ENCODE data around the gene FBXO34.
A peak's percentile ranks its signal among the peaks of the same experiment; 100 is the strongest.

The FBXO34 gene, protein sequence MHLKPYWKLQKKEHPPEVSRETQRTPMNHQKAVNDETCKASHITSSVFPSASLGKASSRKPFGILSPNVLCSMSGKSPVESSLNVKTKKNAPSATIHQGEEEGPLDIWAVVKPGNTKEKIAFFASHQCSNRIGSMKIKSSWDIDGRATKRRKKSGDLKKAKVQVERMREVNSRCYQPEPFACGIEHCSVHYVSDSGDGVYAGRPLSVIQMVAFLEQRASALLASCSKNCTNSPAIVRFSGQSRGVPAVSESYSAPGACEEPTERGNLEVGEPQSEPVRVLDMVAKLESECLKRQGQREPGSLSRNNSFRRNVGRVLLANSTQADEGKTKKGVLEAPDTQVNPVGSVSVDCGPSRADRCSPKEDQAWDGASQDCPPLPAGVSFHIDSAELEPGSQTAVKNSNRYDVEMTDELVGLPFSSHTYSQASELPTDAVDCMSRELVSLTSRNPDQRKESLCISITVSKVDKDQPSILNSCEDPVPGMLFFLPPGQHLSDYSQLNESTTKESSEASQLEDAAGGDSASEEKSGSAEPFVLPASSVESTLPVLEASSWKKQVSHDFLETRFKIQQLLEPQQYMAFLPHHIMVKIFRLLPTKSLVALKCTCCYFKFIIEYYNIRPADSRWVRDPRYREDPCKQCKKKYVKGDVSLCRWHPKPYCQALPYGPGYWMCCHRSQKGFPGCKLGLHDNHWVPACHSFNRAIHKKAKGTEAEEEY

DNA sequence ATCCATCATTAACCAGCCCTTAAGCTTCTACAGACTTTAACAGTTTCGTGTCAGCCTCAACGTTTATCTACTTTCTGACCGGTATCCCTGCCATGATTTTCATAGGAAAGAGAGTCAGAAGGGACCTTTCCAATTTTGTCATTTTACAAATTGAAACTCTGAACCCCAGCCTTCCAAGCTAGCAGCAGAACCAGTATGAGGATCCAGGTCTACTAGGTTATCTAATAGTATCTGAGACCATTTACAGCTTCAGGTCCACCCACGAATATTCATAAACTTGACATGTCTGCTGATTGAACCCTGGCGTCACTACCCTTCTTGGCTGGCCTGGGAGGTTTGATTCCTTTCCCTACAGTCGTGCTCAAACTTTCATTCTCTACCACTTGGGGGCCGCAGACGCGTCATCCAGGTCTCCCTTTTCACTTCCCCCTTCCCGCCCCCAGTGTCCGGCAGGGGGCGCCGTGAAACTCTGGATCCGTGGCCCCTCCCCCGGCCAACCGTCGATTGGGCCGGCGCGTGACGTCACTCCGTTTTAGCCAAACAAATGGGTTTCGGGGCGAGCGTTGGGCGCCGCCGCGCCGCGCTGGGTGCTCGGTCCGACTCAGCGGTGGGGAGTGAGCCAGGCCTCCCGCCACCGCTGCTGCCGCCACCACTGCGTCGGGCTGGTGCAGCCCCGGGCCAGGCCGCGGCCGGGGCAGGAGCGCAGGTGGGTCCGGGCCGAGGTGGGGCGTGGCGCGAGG, at the start of gene FBXO34:
TSS of gene FBXO34 (plus strand) at position 590 of the 740 bp plus-strand sequence. CDS start 78,970 bp downstream, outside the sequence.
- DNase-seq (ENCODE audit: low read depth) = peak; percentile 95

DNA sequence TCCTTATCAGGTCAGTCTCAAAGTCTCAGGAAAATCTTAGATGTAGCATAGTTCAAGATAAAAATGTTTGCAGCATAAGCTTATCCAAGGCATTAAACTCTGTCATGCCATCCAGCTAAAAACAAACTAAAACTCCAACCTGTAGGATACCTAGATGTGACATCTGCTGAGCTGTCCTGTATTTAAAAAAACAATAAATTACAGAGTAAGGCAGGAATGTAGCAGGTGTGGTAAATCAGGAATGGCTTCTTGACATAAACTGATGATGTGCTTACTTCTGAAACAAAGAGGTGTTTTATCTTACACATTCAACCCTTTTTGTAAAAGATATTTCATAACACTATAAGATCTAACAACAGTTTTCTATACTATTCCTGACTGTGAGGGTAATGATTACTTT, 49.3 kb upstream of the FBXO34 start:
- no peak for DNase-seq (ENCODE audit: low read depth)

DNA sequence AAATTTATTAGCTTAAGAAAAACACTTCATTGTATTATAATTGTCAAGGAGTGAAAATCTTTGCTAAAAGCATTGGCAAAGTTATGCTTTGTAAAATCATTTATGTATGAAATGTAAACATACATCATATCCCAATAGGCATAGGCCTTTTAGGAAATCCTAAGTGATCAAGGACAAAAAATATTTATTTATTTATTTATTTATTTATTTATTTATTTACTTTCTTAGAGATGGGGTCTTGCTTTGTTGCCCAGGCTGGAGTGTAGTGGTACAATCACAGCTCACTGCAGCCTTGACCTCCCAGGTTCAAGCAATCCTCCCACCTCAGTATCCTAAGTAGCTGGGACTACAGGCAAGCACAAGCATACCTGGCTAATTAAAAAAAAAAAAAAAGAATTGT, 47.9 kb upstream of the FBXO34 start:
- no peak for DNase-seq (ENCODE audit: low read depth)

DNA sequence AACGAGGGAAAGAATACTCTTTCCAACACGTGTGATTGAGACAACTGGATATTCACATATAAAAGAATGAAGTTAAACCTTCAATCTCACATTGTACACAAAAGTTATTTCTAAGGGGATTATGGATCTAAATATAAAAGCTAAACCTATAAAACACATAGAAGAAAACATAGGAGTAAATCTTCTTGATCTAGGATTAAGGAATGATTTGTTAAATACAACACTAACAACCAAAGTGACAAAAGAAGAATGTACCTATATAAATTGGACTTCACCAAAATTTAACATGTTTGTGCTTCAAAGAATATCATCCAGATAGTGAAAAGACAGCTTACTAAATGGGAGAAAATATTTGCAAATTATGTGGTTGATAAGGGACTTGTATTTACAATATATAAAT, 43.0 kb upstream of the FBXO34 start:
- DNase-seq (ENCODE audit: low read depth) = no peak

DNA sequence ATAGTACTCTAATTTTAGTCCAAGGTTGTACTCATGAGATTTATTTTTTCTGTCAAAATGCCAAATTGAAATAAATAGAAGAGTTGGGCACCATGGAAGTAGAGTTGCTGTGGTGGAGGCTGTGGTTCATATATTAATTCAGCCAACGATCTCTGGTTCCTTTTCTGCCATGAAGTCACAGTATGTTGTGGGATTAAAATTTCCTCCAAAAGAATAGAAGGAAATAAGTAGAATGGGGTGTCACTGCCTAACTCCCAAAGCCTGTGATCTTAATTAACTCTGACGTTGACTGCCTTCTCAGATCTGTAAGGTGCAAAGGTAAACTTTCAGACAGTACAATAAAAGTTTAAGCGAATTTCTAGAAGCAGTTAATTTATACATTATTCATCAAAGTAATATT, 37.6 kb upstream of the FBXO34 start:
- no peak for DNase-seq (ENCODE audit: low read depth)

DNA sequence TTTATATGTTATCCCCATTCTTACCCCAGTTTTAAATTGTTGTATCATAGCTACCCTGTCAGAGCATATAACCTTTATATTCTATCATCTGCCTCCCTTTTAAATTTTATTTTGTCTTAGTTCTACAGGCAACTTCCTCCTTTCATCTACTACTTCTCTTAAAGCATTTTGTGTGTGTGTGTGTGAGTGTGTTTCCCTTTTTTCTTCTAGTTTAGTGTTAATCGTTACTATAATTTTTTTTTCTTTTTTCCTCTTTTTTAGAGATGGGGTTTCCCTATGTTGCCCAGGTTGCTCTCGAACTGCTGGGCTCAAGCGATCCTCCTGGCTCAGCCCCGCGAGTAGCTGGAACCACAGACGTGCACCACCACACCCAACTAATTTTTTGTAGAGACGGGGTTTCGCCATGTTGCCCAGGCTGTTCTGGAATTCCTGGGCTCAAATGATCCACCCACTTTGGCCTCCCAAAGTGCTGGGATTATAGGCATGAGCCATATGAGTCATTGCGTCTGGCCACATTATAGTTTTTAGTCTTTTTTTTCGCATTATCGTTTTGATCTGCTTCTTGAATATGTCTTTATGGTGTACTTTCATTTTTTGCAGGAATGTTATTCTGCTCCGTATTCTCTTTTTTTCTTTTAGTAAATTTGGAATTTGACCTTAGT, 33.1 kb upstream of the FBXO34 start:
- DNase-seq (ENCODE audit: low read depth) = no peak

DNA sequence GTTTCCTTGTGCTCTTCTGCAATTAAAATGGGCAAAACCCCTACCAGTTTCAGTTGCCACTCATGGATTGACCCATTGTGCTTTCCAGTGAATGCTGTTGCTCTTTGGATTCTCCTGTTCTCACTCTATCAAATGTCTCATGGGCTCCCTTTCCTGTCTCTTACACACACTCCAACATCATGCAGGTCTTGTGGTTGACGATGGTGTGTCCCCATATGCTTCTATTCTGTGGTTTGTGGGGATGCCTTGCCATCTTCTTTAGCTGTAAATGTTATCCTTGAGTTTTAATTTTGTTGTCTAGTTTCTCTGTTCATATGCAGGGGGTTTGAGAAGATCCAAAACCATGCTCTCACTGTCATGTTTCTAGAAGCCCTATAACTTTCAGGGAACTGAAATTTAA, 31.9 kb upstream of the FBXO34 start:
- DNase-seq (ENCODE audit: low read depth) = no peak

DNA sequence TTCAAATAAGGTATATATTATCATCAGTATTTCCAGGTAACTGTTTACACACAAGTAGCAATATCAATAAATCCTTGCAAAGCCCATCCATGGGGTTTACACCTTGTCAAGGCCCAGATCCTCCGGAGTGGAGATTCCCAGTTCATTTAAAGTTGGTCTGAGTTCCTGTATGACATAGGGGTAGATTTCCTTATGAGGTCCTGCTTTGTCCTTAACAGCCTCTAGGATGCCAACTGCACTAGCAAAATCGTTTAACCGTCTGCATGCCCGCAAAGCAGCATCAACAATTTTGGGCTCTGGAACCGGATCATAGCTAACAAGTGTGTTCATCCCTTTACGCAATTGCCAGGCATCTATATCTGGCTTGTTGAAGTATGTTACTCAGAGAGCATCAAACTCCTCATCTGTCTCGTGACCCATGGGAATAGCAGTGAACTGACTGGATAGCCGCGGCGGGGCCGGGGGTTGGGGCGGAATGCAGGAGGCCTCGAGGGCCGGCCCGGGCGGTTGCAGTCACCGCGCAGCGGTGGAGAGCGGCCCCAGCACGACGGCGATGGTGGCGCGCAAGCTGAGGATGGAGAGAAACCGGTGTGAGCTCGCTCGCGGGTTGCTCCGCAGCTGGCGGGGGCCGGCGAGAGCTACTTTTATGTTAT, 30.6 kb upstream of the FBXO34 start:
- peak; percentile 44 for DNase-seq (ENCODE audit: low read depth)

DNA sequence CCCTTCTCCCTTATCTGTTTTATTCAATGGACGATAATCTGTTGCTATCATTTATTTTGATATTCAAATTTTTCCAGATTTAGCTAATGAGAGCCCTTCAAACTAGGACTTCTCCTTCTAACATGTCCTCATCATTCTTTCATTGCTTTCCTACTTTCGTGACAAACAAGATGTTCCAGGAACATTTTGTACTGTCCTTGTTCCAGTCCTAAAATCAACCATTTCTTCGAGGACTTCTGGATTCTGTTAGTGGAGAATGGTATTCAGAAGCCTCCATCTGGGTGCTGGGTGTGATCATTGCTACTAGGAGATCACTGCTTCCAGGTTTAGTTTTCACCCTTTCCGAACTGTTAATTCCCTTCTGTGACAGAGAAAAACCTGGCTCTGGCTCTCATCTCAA, 29.5 kb upstream of the FBXO34 start:
- DNase-seq (ENCODE audit: low read depth) = no peak

DNA sequence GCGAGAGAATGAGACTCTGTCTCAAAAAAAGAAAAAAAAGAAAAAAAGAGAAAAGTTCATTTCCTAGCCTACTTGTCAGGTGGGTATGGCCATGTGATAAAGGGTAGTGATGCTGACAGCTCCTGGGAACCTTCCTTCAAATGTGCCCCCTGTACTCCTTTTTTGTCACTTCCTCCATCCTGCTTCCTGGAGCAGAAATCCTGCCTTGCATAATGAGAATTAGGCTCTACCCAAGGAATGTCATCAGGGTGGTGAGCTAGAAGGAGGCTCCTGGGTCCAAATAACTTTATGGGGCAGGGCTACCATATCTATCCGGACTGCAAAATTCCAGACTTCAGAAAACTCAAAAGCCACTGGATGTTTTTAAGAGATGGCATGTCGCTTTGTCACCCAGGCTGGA, 27.8 kb upstream of the FBXO34 start:
- DNase-seq (ENCODE audit: low read depth) = no peak

DNA sequence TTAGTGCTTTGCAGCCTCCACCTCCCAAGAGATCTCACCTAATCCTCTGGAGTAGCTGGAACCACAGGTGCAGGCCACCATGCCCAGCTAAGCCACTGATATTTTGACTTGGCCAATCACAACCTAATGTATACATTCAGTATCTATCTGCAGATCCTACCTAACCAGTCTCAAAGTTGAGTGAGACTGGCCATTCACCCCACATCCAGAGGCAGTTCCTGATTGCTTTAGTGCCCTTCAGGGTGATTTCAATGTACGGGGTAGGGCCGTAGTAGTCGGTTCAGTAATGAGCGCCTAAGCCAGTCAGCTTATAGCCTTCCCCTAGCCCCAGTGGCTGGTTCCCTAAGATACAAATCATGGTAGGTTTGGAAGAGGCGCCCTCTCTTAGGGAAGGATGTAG, 27.4 kb upstream of the FBXO34 start:
- DNase-seq (ENCODE audit: low read depth) = no peak

DNA sequence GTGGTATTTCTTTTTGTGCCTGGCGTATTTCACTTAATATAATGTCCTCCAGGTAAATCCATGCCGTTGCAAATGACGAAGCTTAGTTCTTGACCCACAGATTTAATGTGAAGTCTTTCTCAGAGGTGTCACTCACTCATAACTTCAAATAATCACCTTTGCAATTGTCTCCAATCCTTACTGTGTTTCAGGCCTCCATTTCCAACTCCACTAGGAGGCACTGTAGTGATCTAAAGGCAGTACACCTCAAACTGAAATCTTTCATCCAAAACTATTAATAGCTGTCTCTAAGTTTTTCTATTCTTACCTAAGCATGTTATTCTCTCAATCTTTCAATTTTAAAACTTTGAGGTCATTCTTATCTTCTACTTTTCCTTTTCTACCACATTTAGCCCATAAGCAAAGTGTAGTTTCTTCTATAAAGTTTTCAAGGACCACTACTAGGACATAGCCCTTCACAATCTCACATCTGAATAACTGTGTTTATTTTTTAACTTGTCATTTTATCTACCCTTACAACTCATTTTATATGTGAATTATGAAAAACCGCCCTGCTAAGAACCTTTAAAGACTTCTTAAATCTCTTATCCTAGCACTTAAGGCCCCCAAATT, 25.5 kb upstream of the FBXO34 start:
- DNase-seq (ENCODE audit: low read depth) = peak; percentile 10

DNA sequence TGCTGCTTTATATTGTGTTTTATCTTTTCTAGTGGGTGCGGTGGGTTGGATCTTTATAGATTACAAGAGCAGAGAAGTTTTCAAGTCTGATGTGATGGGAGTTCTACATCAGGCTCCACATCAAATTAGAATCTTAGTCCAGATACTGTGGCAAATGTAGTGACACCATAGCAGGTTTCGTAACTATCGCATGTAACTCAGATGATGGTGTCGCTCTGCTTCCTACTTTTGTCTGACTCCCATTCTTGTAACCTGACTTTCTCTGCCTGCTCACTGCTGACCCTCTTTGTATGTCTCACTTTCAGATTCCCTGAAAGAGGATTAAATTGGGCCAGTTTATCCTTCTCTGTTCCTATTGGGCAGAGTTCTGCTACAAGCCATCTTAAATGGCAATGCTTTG, 22.8 kb upstream of the FBXO34 start:
- no peak for DNase-seq (ENCODE audit: low read depth)

DNA sequence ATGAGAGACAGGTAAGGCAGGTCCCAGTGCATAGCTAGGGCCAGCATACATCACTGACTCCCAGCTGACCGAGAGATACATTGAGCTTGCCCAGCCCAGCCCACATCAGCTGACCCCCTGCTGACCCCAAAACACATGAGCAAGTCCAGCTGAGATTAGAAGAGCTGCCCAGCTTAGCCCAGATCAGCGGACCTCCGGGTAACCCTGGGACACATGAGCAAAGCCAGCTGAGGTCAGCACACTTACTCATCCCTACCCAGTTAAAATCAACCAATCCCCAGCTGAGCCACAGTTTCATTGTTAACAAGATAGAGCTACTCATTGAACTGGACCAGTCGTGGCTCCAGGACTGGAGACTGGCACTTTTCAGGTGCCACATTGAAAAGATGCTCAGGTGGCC, 21.8 kb upstream of the FBXO34 start:
- DNase-seq (ENCODE audit: low read depth) = no peak

DNA sequence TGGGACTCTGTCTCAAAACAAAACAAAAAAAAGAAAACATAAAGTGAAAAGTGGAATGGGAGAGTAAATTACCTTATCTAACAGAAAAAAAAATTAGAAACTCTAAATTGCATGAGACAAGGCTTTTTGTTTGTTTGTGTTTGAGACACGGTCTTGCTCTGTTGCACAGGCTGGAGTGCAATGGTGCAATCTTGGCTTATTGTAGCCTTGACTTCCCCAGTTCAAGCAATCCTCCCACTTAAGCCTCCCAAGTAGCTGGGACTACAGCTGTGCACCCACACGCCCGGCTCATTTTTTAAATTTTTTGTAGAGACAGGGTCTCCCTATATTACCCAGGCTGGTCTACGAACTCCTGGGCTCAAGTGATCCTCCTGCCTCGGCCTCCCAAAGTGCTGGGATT, 17.9 kb upstream of the FBXO34 start:
- DNase-seq (ENCODE audit: low read depth) = no peak

DNA sequence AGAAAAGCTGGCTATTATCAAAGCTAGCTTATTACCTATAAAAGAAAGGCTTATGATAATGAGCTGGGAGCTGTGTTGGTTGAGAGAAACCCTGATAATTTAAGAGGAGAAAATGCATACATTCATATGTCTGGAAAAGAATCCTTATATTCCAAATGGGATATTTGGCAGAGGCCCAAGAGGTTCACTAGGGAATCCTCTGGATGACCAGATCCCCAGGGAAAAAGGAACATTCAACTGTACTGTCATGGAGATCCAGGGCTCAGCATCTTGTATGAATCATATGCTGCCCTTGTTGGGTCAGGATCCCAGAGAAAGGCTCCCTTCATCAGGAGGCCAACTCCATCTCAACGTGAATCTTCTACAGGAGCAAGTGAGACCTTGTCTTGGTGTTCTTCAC, 16.6 kb upstream of the FBXO34 start:
- no peak for DNase-seq (ENCODE audit: low read depth)

DNA sequence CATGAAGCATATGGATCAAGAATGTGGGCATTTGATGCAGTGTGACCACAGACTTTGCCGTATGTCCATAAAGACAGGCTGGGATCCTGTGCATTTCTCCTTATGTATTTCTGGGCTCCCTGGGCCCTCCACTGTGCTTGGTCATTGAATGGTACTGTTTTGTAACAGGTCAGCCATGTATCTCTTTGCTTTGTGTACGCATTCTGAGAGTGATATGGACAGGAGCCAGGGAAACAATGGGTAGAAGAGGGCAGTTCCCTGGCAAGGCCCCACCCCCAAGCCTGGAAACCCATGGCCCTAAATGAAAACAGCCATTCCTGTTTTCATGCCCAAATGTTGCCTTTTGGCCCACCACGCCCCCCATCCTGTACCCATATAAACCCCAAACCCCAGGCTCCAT, 15.2 kb upstream of the FBXO34 start:
- DNase-seq (ENCODE audit: low read depth) = no peak

DNA sequence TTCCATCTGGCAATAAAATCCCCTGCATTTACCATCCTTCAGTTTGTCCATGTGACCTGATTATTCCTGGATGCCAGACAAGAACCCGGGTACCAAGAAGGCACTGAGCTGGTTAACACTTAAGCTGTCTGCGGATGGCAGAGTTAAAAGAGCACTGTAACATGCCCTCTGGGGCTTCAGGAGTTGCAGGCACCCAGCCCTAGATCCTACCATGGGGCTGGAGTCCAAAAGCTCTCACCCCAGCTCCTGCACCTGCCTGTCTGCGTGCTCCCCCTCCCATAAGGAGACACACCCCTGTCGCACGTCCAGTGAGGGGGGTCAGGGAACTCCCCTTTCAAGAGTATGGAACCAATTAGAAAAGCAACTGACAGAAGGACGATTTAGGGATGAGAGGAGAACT, 14.6 kb upstream of the FBXO34 start:
- no peak for DNase-seq (ENCODE audit: low read depth)

DNA sequence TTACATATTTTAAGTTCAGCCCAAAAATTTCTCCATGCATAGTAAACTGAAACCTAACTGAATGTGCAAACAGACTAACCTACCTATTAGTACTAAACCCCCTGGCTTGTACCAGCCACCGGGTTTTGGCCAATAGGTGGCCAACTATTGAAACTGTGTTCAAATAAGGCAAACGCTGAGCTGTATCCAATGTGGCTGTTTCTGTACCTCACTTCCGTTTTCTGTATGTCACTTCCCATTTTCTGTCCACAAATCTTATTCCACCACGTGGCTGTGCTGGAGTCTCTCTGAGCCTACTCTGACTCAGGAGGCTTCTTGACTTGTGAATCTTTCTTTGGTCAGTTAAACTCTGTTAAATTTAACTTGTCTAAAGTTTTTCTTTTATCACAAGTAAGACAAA, 6.0 kb upstream of the FBXO34 start:
- DNase-seq (ENCODE audit: low read depth) = no peak

DNA sequence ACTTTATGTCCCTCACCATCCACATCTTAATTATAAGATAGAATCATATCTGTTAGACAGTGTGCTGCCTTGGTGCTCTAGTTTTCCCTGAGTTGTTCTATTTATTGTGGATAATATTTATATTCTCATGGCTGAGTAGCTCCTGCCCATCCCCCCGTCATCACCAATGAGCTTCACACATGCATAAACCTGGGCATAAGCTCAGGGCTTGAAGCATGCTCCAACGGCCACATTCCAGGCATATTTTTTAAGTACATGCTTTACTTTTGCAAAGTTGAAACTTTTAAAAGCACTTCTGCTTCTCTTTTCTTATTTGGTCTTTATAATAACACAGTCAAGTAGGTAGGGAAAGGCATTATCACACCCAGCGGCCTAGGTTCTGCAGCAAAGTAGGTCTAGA, 3.4 kb upstream of the FBXO34 start:
- no peak for DNase-seq (ENCODE audit: low read depth)

DNA sequence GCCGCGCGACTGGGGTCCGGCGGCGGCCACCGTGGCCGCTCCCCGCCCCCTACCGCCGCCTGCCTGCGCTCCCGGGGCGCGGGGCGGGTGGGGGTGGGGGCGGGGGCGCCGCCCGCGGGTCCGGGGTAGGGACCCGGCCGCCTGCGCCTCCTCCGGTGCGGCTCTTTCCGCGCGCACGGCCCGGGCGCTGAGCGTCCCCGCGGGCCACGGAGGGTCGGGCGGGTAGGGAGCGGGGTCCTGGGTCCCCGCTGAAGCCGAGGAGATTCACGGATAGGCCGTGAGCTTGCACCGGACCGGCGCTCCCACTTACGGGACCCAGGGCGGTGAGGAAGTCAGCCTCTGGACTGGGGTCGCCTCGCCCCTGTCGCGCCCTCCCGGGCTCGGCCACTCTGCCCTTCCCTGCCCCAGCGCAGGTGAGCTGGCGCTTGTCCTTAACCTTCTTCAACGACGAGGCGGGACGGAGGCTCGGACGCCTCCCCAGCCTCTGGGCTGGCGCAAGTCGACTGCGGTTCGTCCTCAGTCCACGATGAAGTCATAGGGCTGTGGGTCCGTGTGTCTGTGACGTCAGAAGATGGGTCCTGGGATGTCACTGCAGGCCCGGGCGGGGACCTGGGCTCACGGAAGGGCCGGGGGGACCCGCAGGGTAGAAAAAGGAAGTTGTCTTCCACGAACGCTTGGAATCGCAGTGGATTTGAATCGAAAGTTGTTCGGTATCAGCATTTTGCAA, 514 bp downstream of the FBXO34 start:
- peak; percentile 86 for DNase-seq (ENCODE audit: low read depth)

Data from fibroblast of gingiva (primary cell).